ENCODE measurements around the gene FBXL3. TPM values are rescaled to one million over a fixed set of nuclear protein-coding genes. Genes with fewer than 3 reads are reported as not detected.

Gene FBXL3
- total RNA-seq, 1 donor from 2014 or later: 102 TPM

- intact Hi-C loops (cut with DNase I): no loop called here
- peak in 2 of 3 experiments; percentile 48 to 62 for TF ChIP-seq CTCF (IDR thresholded peaks at IDR 0.05)
- H3K36me3 ChIP-seq: peaks cover 26 to 55% of the 10 kb centered on the region in 2 donors
- peak overlapping the region in 1 of 2 donors; percentile 10 for H3K27ac ChIP-seq
- peaks cover 0 to 19% of the 10 kb centered on the region in 2 donors for H3K4me1 ChIP-seq
- H3K9me3 ChIP-seq: no peaks in the 10 kb centered on the region
- H3K4me3 ChIP-seq: no peak overlapping the region
- no peak for DNase-seq (ENCODE audit: low spot score in 2 of 2)
- H3K27me3 ChIP-seq: no peaks in the 10 kb centered on the region
Observed at GRCh38 chr13:77002590-77003190, 24.3 kb downstream of the FBXL3 start.

- Histone ChIP-seq H3K27ac (peak overlapping the region in 1 of 2 donors; percentile 10), H3K4me3 (no peak overlapping the region), H3K27me3 (no peaks in the 10 kb centered on the region), H3K36me3 (peaks cover 21 to 52% of the 10 kb centered on the region in 2 donors), H3K9me3 (no peaks in the 10 kb centered on the region), H3K4me1 (peaks cover 0 to 19% of the 10 kb centered on the region in 2 donors)
- DNase-seq (ENCODE audit: low spot score in 2 of 2): no peak
- no peak for TF ChIP-seq CTCF (IDR thresholded peaks at IDR 0.05)
- intact Hi-C loops (cut with DNase I): no loop called here
Observed at GRCh38 chr13:77001963-77002587, 24.9 kb downstream of the FBXL3 start.

- H3K27ac ChIP-seq: no peak overlapping the region
- H3K36me3 ChIP-seq: peaks cover 18 to 54% of the 10 kb centered on the region in 2 donors
- TF ChIP-seq CTCF (IDR thresholded peaks at IDR 0.05): no peak
- DNase-seq (ENCODE audit: low spot score in 2 of 2): no peak
- no peak overlapping the region for H3K4me3 ChIP-seq
- no peaks in the 10 kb centered on the region for H3K9me3 ChIP-seq
- no peaks in the 10 kb centered on the region for H3K27me3 ChIP-seq
- intact Hi-C loops (cut with DNase I): no loop called here
- H3K4me1 ChIP-seq: peaks cover 0 to 15% of the 10 kb centered on the region in 2 donors
Observed at GRCh38 chr13:77001540-77001939, 25.4 kb downstream of the FBXL3 start.

GRCh38 chr13:77000475-77000874, 26.5 kb downstream of the FBXL3 start:
- peaks cover 18 to 56% of the 10 kb centered on the region in 2 donors for H3K36me3 ChIP-seq

GRCh38 chr13:76994281-76994680, 32.7 kb downstream of the FBXL3 start:
- no peak for TF ChIP-seq CTCF (IDR thresholded peaks at IDR 0.05)
- no peak for DNase-seq (ENCODE audit: low spot score in 2 of 2)
- Histone ChIP-seq H3K27ac (peak overlapping the region in 1 of 2 donors; percentile 80), H3K4me1 (peaks cover 0 to 9% of the 10 kb centered on the region in 2 donors), H3K36me3 (peaks cover 2 to 34% of the 10 kb centered on the region in 2 donors), H3K27me3 (no peaks in the 10 kb centered on the region), H3K4me3 (no peak overlapping the region), H3K9me3 (no peaks in the 10 kb centered on the region)
- intact Hi-C loops (cut with DNase I): loop anchor here (5.0 to 10.0 kb wide), 2 partner anchors 107 to 1119 kb away; partner anchors contain the start of gene KCTD12

More at GRCh38 chr13:77000475-77000874, 26.5 kb downstream of the FBXL3 start:
- no peak overlapping the region for H3K4me3 ChIP-seq
- H3K27ac ChIP-seq: no peak overlapping the region
- peaks cover 0 to 13% of the 10 kb centered on the region in 2 donors for H3K4me1 ChIP-seq
- intact Hi-C loops (cut with DNase I): no loop called here
- no peak for TF ChIP-seq CTCF (IDR thresholded peaks at IDR 0.05)
- H3K27me3 ChIP-seq: no peaks in the 10 kb centered on the region
- no peaks in the 10 kb centered on the region for H3K9me3 ChIP-seq
- no peak for DNase-seq (ENCODE audit: low spot score in 2 of 2)

Measured in ascending aorta (tissue), 2 donors.